Esophagus mucosa (tissue), 1 donor: ENCODE measurements around the gene CARS2. TPM values are rescaled to one million over a fixed set of nuclear protein-coding genes. Genes with fewer than 3 reads are reported as not detected.

Experiments
- ATAC-seq: fragments of 200-7000 bp; cut with Tn5 transposase; one replicate; pipeline ENCODE4 v1.9.1; 2020
- total RNA-seq: library from RNA; stranded (reverse); gene quantifications from one replicate; pipeline ENCODE4 v1.2.4, GENCODE V29; 2023
- donor health status: DM: yes; HTN: yes; CAD: no.

Gene CARS2
- total RNA-seq, 1 donor from 2014 or later: 35.5 TPM

DNA sequence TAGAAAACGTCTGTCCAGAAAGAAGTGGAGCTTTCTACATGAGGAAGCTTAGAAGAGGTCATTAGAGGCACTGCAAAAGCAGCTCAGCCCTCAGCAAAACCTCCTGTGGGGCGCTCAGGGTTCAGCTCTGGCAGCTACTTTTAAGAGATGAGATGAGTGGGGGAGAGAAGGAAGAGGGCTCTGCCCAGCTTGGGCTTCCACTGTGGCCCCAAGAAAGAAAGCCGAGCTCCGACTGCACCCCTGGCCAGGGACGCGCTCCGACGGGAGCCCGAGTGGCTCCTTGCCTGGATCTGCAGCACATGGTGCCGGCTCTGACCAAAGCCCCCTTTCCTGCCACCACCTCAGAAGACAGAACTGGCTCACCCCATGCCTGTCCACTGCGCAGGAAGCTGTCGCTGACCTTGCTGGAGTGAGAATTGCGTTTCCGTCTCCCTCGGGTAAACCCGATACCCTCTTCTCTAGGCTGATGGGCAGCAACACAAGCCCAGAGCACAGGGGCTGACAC is 54.1 kb downstream of the CARS2 start:
- ATAC-seq: no peak

DNA sequence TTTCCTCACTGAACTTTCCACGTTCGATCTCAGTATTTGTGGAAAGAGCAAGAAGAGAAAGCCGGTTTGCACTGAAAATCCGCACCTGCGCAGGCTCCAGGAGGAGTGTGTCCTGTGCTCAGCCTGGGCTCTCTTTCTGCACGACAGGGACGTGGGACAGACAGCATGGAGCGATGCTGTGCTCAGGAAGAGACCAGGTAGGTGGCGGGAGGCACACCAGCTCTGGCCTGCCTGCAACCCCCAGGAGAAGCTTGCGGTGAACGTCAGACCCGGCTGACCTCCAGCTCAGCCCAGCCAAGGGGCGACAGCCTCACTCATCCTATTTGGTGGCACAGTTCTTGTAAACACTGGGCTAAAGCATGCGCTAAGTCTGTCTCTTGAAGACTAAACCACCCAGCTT is 54.6 kb downstream of the CARS2 start:
- ATAC-seq: no peak

DNA sequence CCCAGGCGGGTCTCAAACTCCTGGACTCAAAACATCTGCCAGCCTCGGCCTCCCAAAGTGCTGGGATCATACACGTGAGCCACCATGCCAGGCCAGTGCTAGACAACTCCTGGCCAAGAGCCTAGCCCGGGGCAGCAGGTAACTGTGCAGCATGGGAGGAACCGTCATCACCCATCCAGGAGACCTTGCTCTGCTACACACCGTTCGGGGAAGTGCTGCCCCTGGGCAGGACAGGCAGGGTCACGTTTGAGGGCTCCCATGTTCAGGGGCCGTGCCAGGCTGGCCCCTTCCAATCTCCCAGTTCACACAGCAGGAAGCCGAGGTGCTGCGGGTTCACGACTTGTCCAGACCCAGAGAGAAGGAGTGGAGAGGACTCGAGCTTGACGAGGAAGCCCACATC is 55.5 kb downstream of the CARS2 start:
- ATAC-seq: no peak

DNA sequence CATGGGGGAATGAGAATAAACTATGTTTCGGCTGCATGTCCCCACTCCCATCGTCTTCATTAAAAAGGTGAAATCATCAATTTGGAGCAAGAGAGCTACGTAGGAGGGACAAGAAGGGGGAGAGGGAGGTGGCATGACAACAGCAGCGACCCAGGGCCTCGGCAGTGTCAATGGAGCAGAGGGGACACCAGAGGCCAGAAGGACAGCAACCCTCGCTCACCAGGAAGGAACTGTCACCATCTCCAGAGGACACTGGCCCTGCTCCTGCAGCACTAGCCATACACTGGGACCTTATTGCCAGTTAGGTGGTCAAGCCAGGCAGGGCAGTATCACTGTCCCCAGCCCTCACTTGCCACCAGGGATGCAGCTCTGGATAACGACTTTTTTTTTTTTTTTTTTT is 56.4 kb downstream of the CARS2 start:
- no peak for ATAC-seq

DNA sequence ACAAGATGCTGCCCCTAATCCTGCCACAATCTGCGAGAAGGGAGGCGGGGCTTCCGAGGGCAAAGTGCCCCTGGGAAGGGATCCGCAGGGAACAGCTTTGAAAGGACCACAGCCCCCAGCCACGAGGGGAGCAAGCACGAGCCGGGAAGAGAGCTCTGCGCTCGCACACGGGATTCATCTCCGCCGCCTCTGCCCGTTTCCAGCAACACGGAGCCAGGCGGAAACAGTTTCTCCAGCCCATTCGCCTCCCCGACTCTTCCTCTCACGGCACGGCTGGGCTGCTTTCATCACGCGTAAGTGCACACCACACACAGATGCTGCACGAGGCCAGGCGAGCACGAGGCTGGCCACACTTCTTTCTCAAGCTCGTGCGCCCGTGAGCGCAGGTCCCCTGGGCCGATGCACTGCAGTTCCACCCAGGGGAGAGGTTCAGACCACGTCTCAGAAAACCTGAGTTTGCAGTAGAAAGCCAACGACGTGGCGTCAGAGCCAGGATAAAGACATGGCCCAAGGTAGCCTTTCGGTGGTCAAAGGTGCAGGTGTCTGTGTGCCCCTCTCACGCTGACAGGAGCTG is 57.0 kb downstream of the CARS2 start:
- ATAC-seq: no peak

DNA sequence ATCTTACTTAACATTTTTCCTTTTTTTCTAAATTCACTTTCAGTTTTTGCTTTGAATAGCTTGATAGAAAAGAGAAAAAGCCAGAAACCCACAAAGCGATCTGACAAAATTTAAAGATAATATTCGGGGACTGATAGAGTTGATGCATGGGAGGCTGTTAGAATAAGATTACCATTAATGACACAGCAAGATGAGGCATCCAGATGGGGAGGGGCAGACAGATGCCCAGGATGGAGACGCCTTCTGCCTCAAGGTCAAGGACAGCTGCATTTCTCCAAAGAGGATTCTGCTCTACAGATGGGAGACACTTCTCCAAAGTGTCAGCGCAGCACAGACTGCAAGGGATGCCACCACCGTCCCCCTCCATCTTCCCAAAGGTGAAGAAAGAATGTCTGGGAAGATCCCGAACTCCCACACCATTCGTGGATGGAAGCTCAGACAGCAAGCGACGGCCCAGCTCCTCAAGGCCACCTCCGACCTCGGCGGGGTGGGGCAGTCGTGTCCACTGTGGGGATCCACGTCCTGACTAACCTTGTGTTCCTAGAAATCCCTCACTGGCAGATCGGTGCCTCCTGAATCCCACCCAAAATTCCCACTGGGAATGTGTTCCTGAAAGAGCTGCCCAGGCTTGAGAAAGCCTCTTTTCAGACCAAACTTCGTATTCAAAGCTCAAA is 57.6 kb downstream of the CARS2 start:
- ATAC-seq: no peak

DNA sequence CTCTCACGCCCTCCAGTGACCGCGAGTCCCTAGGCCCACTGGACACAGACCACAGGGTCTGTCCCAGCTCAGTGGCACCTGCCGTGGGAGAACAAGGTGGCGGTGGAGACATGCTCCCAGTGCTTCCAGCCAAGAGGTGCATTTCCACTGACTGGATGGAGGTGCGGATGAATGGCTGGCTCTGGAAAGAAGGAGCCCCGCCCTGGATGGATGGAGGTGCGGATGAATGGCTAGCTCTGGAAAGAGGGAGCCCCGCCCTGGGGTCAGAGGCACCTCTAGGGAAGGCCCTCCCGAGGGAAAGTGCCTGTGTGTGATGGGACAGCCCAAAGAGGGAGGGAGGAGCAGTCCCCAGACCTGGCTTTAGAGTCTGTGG is 58.6 kb downstream of the CARS2 start:
- ATAC-seq: no peak

DNA sequence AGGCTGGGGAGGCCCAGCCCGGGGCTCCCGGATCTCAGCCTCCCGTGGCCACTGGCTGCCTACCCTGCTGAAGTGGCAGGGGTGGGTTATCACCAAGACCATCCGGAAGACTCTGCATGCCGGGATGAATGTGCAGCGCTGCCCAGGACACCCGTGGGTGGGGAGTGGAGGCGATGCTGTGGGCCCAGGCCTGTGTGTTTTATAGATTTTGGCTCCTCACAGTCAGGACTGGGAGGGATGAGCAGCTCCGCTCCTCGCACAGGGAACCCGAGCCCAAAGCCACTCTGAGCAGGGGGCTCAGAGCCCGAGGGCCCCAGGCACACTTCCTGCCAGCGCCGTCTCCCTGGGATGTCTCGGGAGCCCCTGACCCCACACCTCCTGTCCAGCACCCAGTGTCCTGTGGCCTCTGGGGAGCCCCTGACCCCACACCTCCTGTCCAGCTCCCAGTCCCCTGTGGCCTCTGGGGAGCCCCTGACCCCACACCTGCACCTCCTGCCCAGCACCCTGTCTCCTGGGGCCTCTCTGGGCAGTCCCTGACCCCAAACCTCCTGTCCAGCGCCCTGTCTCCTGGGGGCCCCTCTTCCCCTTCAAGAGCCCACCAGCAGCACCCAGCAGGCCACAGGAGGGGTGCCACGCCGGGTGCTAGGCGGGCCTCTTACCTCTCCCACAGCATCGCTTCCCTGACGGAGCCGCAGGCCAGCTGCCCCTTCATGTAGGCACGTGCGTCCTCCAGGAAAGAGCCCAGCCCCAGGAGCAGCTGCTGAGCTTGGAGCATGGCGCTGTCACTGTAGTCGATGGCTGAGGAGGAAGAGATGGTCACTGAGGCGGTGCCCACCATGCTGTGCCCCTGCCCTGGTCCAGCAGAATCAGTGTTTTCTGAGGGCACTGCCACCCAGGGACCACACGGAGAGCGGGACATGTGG is 59.2 kb downstream of the CARS2 start:
- peak; percentile 6 for ATAC-seq

DNA sequence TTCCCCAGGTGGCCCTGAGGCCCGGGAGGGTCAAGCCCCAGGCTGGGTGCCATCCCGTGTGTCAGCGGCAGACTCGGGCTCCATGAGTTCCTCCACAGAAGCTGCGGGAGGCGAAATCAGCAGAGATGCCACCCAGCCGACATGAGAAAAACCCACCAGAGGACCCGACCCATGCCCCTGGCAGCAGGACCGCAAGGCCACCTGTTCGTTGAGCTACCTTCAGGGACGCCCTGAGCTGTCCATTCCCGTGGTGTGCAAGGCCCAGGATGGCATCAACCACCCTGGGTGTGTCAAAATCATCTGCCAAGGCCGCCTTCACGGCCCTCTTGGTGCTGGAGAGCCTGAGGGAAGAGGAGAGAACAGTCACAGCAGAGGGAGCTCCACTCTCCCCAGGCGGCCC is 60.2 kb downstream of the CARS2 start:
- no peak for ATAC-seq

DNA sequence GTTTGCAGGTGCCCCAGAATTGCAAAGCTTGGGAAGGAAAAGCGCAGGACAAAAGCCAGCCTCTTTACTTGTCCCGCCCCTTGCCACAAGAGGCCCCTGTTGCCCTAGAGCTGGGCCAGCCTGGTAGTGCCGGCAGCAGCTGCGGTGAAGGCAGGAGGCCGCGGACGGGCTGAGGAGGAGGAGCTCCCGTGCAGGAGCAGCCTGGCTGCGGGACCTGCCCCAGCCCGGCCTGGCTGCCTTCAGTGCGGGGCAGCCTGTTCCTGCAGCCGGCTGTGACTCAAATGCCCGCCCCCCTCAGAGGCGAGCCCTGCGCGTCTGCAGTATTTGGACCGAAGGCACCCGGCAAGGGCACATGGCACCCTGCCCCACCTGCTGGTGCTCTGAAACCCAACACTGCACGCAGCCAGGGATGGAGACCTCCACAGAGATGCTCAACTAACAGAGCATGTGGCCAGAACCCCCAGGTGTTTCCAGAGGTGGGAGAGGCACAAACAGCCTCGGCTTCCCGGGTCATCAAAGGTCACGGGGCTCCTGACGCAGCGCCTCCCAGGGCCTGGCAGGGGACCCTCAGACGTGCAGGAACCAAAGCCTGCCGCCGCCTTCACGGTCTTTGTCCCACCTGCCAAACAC is 60.9 kb downstream of the CARS2 start:
- peak; percentile 75 for ATAC-seq

DNA sequence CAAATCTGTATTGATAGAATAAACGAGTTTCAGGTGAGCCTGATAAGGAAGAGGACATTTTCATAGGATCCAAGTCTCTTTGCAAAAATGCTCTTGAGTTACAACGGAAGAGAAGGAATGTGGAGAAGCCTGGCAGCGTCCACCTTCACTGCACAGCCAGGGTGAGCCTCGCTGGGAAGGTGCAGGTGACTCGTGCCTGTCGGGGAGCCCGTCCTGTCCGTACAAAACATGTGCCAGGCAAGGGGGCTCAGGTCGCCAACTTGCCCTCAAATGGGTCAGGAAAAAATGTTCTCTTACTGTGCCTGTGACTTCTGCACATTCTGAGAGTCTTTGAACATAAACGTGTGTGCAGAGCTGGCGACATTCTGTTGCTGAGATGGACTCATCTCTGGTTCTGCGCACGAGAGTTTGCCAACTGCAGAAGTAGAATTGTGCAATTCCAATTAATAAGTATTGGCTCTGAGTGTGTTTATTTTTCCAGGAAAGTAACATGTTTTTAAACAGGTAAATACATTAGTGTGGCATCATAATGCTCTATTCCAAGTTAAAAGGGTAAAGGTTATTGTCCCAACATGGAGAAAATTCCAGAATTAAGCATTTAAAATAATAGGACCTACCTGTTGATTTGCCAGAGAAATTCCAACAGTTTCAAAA is 62.0 kb downstream of the CARS2 start:
- ATAC-seq: no peak

DNA sequence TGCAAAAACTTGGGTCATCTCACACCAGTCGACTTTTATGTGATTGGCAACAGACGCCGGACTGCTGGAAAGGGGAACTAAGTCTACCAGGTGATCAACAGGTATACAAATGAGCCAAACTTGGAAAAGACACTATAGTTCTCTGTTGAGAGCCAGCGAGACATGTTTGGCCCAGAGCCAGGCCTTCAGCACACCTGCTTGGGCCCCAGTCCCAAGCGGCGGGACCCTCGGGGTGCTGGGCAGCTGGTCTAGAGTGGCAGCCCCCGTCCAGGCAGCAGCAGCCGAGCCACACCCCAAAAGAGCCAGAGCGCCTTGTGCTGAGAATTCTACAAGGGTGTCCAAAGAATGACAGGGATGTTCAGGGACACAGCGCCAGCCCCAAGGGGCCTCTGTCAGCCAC is 62.6 kb downstream of the CARS2 start:
- ATAC-seq: no peak

DNA sequence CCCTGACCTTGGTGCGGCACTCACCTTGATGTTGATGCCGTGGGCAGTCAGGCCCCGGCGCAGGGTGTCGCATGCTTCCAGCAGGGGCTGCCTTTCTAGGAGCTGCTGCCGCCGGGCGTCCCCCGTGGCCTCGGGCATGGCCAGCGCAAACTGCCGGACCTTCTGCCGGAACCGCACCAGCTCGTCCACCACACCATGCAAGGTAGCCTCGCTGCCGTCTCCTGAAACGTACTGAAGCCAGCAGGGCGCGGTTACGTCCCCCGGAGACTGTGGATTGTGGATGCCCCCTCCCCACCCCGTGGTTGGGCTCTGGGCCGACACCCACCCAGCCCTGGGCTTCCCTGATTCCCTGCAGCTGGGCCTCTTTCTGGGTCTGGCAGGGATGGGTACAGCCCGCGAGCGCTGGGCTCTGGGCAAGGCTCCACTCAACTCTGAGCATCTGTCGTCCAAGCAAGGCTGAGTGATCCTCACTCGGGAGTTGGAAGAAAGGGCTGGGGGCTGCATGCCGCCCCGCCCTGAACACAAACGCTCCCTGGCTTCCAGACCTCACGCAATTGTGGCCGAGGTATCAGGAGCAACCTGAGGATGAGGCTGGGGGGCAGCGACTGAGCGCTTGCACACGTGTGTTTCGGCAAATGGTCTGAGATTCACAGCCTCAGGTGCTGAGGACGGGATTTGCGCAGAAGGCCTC is 63.5 kb downstream of the CARS2 start:
- ATAC-seq: no peak

DNA sequence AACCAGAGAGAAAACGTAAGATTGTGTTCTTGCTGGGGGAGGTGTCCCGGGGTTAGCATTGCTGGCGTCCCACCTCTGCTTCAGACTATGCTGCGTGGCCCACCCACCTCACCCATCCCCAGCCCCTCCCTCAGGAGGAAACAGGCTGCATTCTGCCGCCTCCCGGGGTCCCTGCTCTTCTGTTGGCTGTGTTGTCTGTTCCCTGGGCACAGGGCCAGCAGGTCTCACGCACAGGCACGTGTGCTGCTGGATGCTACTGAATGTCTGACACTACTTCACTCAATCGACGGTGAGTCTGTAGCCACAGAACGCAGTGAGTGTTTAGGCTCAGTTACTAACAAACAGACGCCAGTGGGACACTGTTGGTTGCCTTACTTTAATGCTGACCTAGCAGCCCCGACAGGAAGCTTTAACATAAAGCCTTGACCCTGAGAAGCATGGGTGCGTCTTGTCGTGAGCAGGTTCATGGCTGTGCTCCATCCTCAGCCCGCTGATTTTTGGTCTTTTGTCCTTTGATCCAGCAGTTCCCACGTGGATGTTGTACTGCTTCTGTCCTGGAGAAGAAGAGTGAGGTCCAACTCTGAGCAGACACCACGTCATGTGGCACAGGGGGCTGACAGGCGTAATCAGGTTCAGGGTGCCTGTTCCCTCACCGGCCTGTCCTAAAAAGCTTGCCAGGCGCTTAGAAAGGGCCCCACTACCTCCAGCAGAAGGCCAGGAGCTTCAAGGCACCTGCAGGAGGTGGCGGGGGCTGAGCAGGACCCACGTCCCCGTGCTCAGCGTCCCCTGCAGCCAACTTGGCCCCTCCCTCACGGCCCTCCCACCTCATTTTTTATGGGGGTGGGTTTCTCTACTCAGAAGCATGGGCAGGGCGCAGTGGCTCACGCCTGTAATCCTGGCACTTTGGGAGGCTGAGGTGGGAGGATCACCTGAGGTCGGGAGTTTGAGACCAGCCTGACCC is 64.6 kb downstream of the CARS2 start:
- ATAC-seq: no peak

DNA sequence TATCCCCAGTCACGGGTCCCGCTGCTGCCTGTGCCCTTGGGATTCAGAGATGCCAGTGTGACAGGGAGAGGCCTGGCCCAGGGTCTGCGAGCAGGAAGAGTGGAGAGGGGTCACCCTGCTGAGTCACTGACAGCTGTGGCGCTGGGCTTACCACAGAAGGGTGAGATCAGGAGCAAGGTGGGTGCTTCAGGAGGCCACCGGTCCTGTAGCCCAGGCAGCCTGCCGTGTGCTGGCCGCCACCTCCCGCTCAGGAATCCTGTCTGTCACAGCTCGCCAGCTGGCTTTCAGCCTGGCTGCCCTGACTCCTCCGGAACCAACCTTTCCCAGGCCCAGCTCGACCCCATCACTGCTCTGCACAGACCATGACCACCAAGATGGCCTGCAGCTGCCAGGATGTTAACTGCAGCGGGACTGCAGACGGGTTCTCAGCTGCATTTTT is 65.3 kb downstream of the CARS2 start:
- no peak for ATAC-seq

DNA sequence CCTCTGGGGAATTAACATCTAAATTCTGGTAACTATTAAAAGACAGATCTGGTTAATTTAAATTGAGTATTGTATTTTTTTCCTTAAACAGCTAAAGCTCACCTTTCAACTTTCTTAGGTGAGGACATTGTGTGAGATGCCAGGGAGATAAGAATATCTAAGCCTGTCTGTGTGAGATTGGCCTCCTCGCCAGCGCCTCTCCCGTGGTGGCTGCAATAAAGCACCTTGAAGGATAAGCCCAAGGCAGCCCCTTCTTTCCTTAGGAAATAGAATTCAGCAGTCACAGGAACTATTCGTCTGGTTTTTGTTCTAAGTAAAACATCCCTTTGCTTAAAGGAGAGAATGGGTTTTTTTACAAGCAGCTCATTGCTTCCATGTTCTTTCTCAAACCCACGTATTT is 66.0 kb downstream of the CARS2 start:
- no peak for ATAC-seq

DNA sequence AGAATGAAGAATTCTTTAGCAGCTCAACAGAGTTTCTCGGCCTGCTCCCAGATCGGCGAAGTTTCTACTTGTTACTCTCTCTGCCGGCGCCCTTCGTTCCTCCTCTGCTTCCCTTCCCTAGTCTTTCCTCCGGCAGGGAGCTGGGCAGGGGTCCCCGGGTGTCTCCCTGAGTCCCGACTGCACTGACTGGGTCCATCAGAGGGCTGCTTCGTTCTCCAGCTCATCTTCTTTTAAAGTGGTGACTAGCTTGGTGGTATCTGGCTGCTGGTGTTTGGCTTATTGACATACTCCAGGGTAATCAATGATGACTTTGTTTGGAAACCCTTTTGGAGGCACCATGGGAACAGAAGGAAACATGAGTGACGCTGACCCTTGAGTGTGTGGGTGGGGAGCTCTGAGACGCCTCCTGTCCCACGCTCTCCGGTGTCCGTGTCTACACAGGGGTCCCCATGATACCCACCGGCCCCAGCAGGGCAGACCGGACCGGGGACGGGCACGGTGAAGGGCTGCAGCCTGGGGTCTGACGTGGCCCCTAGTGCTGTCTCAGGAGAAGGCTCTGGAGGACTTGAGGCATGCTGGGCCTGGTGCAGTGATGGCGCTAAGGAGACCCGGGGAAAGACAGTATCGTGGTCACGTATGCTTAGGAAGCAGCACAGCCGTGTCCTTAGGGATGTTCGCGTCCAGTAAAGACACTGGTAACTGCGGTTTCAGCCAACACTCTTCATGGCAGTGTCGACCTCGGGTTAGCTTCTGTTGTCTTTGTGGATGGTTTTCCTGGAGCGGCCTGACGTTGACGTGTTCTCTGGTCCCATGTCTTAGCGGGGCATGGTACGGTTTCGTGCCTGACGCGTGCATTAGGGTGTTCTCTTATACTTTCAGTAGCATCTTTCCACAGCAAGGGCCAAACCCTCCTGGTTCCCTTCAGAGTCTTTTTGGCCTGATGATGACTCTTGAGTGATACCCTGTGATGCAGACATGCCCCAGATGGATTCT is 66.8 kb downstream of the CARS2 start:
- no peak for ATAC-seq

DNA sequence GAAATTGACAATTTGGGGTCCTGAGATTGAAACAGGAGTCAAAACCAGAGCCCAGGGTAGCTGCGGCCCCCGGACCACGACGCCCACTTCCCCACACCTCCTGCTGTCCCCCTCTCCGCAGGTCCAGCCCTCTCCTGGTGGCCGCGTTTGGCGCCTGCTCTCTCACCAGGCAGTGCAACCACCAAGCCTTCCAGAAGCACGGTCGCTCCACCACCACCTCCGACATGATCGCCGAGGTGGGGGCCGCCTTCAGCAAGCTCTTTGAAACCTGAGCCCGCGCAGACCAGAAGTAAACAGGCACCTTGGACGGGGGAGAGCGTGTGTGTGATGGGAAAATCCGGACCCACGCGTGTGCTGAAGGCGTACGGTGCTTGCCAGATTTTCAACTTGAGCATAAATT is 67.7 kb downstream of the CARS2 start:
- no peak for ATAC-seq

DNA sequence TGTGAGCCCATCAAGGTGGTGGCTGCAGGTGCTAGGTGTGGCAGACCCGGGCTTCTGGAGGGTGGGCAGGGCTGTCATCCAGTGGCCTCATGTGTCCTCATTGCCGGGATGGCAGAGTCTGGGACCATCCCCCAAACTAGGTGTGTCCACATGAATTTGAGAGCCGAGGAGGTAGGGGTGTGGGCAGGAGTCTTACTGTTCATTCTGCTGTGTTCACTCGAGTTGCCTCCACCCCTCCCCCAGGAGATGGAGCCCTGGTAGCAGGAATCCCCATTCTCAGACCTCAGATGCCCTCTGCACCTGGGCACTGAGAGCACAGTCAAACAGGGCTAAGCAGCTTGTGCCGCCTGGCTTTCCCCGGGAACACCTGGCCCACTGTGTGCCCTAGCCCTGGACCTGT is 68.2 kb downstream of the CARS2 start:
- no peak for ATAC-seq
